Measurements from ENCODE around the gene GPR61.

- TF ChIP-seq, protein P1, sequence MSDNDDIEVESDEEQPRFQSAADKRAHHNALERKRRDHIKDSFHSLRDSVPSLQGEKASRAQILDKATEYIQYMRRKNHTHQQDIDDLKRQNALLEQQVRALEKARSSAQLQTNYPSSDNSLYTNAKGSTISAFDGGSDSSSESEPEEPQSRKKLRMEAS (IDR thresholded peaks at IDR 0.05; ENCODE audit: low read depth, low read length) = no peak
- TF ChIP-seq, protein P2, sequence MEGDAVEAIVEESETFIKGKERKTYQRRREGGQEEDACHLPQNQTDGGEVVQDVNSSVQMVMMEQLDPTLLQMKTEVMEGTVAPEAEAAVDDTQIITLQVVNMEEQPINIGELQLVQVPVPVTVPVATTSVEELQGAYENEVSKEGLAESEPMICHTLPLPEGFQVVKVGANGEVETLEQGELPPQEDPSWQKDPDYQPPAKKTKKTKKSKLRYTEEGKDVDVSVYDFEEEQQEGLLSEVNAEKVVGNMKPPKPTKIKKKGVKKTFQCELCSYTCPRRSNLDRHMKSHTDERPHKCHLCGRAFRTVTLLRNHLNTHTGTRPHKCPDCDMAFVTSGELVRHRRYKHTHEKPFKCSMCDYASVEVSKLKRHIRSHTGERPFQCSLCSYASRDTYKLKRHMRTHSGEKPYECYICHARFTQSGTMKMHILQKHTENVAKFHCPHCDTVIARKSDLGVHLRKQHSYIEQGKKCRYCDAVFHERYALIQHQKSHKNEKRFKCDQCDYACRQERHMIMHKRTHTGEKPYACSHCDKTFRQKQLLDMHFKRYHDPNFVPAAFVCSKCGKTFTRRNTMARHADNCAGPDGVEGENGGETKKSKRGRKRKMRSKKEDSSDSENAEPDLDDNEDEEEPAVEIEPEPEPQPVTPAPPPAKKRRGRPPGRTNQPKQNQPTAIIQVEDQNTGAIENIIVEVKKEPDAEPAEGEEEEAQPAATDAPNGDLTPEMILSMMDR (IDR thresholded peaks at IDR 0.05; ENCODE audit: low read depth, low read length) = no peak
- TF ChIP-seq POLR2A (IDR thresholded peaks at IDR 0.05; ENCODE audit: extremely low read depth, insufficient read length) = no peak
- TF ChIP-seq MYC (IDR thresholded peaks at IDR 0.05; ENCODE audit: low read depth, low read length) = no peak
Observed at GRCh38 chr1:109502364-109502851, 37.3 kb upstream of the GPR61 start.
